Liver (tissue), 9 donors: Measurements from ENCODE around the gene NCBP2. TPM values are rescaled to one million over a fixed set of nuclear protein-coding genes. Genes with fewer than 3 reads are reported as not detected.

ENCODE experiments used
- DNase-seq: peaks from one replicate; pipeline ENCODE4 v3.0.0-alpha.2; 2017; ENCODE audit warnings: low spot score
- H3K27ac ChIP-seq, 2 donors: one replicate each; pipeline ENCODE4 v1.7.0; 2013; ENCODE audit warnings: inconsistent platforms in 2 of 2, low read length in 2 of 2, control low read depth in 1 of 2, low read depth in 1 of 2, mild to moderate bottlenecking in 1 of 2
- H3K27me3 ChIP-seq, 4 donors: one replicate each; pipeline versions ENCODE4 v1.6.1 to v1.7.0; 2013; ENCODE audit warnings: low read length in 3 of 4, inconsistent platforms in 1 of 4, mild to moderate bottlenecking in 1 of 4, moderate library complexity in 1 of 4; ENCODE audit not compliant: control insufficient read depth in 4 of 4, insufficient read depth in 4 of 4
- H3K36me3 ChIP-seq, 4 donors: one replicate each; pipeline versions ENCODE4 v1.6.1 to v1.7.0; 2013; ENCODE audit warnings: low read length in 3 of 4, mild to moderate bottlenecking in 3 of 4, low read depth in 1 of 4, moderate library complexity in 1 of 4; ENCODE audit not compliant: control insufficient read depth in 4 of 4, insufficient read depth in 3 of 4
- H3K4me1 ChIP-seq, 4 donors: one replicate each; pipeline versions ENCODE4 v1.6.1 to v1.7.0; 2013; ENCODE audit warnings: low read length in 3 of 4, mild to moderate bottlenecking in 3 of 4, moderate library complexity in 1 of 4; ENCODE audit not compliant: control insufficient read depth in 4 of 4, insufficient read depth in 4 of 4
- H3K4me3 ChIP-seq, 3 donors: one replicate each; pipeline versions ENCODE4 v1.6.1 to v1.7.0; 2013; ENCODE audit warnings: low read length in 3 of 3, control low read depth in 1 of 3, low read depth in 1 of 3, mild to moderate bottlenecking in 1 of 3
- H3K9ac ChIP-seq, 2 donors: one replicate each; pipeline ENCODE4 v1.7.0; 2013; ENCODE audit warnings: low read length in 2 of 2, mild to moderate bottlenecking in 2 of 2, moderate library complexity in 2 of 2, control low read depth in 1 of 2, low read depth in 1 of 2
- H3K9me3 ChIP-seq, 4 donors: one replicate each; pipeline versions ENCODE4 v1.6.1 to v1.7.0; 2013; ENCODE audit warnings: low read length in 3 of 4; ENCODE audit not compliant: control insufficient read depth in 4 of 4
- FOXA1 ChIP-seq: IDR thresholded peaks from 2 replicates; pipeline ENCODE4 v1.6.1; 2016; ENCODE audit warnings: antibody characterized with exemption
- FOXA2 ChIP-seq: IDR thresholded peaks from 2 replicates; pipeline ENCODE4 v1.6.1; 2016; ENCODE audit warnings: antibody characterized with exemption
- HNF4A ChIP-seq, 2 donors: conservative IDR thresholded peaks; 2 replicates each; pipeline ENCODE4 v1.6.1; 2016; ENCODE audit warnings: antibody characterized with exemption in 2 of 2, mild to moderate bottlenecking in 2 of 2
- HNF4G ChIP-seq: IDR thresholded peaks from 2 replicates; pipeline ENCODE4 v1.6.1; 2016; ENCODE audit warnings: antibody characterized with exemption
- RAD21 ChIP-seq, 2 donors: IDR thresholded peaks; 2 replicates each; pipeline ENCODE4 v1.6.1; 2016; ENCODE audit warnings: antibody characterized with exemption in 2 of 2, mild to moderate bottlenecking in 2 of 2
- RXRA ChIP-seq, 2 donors: IDR thresholded peaks; 2 replicates each; pipeline ENCODE4 v1.6.1; 2017 to 2018; ENCODE audit warnings: antibody characterized with exemption in 2 of 2, mild to moderate bottlenecking in 1 of 2
- SP1 ChIP-seq: IDR thresholded peaks from 2 replicates; pipeline ENCODE4 v1.6.1; 2018; ENCODE audit warnings: antibody characterized with exemption, mild to moderate bottlenecking
- YY1 ChIP-seq: IDR thresholded peaks from 2 replicates; pipeline ENCODE4 v1.6.1; 2016; ENCODE audit warnings: antibody characterized with exemption, mild to moderate bottlenecking
- WGBS: extraction: QIAGEN DNeasy Blood & Tissue Kit; methylation state at CpG from one replicate; pipeline ENCODE4 v1.1.7; 2013; 5-methylcytosine and 5-hydroxymethylcytosine counted together
- polyA plus RNA-seq, 2 donors: library from polyadenylated mRNA; stranded (reverse) in 1 of 2; unstranded in 1 of 2; fragments of 200-250 nt in 1 of 2; fragments of >200 nt in 1 of 2; fragmentation: Nextera tagmentation in 1 of 2; extraction: Ambion mirVana in 1 of 2; gene quantifications; one replicate each; pipeline versions ENCODE4 v1.2.1 to v1.2.3, GENCODE V29; 2013 to 2015
- total RNA-seq, 2 donors: library from RNA; depleted of rRNA; stranded (reverse); fragments of >200 nt; gene quantifications; one replicate each; pipeline ENCODE4 v1.2.3, GENCODE V29; 2014
- TF ChIP-seq, protein P1 (sequence below): IDR thresholded peaks from 2 replicates; pipeline ENCODE4 v1.6.1; 2016; ENCODE audit warnings: antibody characterized with exemption
- TF ChIP-seq, protein P2 (sequence below): fragments of 150-350 bp; IDR thresholded peaks from 2 replicates; pipeline ENCODE4 v1.5.1; 2017; ENCODE audit warnings: improper control_type of control experiment, low read depth, low read length; ENCODE audit not compliant: missing input control
- TF ChIP-seq, protein P3 (sequence below): IDR thresholded peaks from 2 replicates; pipeline ENCODE4 v1.6.1; 2016; ENCODE audit warnings: antibody characterized with exemption, mild to moderate bottlenecking
- donor health status: healthy.
- donor health status: healthy.
- donor health status: healthy.
- donor health status: healthy.
- donor health status: healthy.

NCBP2 gene
- total and polyA plus RNA-seq, 4 donors = 16.2 to 19.2 (median 18.1) TPM

DNA sequence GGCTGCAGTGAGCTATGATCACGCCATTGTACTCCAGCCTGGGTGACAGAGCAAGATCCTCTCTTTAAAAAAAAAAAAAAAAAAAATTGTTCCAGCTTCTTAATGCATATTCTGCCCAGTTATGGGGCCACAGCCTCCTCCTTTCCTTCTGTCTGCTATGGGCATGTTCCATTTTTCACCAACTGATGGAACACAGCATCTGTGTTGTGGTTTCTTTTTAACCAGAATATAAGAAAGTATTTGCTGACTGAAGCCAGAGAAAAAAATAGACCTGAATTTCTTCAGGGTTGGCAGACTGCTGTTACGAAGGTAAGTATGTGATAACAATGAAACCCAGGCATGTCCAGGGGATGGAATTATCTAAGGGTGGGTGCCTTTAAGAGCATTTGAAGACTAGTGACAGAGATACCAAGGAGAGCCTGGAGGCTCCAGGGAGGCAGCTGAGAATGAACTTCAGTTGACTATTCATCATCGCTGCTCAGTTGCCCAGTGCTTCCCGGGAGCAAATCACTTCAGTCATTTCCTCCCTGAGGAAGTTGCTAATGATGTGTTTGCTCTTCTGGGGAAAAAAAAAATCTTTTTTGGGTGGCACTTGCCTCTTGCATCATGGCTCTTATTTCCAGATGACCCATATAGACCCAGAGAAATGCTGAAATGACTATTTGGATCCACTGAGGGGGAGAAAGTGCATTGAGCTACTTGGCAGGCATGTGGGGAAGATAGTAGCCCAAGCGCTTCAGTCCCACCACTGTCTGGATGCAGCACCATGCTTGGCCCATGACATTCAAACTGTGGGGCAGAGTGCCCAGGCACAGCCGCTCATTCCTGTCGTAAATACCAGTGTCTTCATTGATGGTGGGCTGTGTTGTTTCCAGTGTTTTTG, 14.5 kb downstream of the NCBP2 start (continued):
- no peak for TF ChIP-seq HNF4G
- TF ChIP-seq, protein P1, sequence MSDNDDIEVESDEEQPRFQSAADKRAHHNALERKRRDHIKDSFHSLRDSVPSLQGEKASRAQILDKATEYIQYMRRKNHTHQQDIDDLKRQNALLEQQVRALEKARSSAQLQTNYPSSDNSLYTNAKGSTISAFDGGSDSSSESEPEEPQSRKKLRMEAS = no peak

DNA sequence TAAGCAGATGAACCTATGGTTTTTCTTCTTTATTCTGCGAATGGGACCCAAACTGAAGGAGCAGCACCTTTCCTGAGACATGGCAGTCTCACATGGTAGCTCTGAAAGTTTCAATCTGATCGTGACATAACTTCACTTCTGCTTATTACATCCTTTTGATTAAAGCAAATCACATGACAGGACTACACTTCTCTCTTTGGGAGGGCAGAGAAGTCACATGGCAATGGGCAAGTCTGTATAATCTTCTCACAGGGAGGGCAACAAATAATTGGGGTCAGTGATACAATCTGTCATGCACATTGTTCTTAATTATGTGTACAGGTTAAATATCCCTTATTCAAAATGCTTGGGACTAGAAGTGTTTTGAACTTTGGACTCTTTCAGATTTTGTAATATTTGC, 21.6 kb downstream of the NCBP2 start:
- DNase-seq = no peak
- peaks cover 2 to 6% (median 3%) of the 10 kb centered on the region in 4 donors for H3K4me1 ChIP-seq
- TF ChIP-seq HNF4A (conservative IDR thresholded peaks at IDR 0.05) (peak in 1 of 2 donors; percentile 33), FOXA2 (no peak)
- H3K9me3 ChIP-seq = no peaks in the 10 kb centered on the region
- no peak overlapping the region for H3K9ac ChIP-seq
- H3K4me3 ChIP-seq = no peak overlapping the region
- H3K27me3 ChIP-seq = no peaks in the 10 kb centered on the region
- H3K27ac ChIP-seq = no peak overlapping the region
- peaks cover 0 to 8% (median 6%) of the 10 kb centered on the region in 4 donors for H3K36me3 ChIP-seq
- WGBS = 82% methylated on average over 2 of the region's 2 CpGs

DNA sequence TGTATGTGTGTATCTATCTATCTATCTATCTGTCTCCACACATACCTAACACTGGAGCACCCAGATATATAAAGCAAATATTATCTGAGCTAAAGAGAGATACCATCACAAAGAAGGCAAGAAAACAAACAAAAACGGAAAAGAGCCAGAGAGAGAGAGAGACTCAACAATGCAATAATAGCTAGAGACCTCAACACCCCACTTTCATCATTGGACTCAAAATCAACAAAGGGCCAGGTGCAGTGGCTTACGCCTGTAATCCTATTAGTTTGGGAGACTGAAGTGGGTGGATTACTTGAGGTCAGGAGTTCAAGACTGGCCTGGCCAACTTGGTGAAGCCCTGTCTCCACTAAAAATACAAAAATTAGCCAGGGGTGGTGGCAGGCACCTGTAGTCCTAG, 23.4 kb downstream of the NCBP2 start:
- H3K9me3 ChIP-seq = no peaks in the 10 kb centered on the region
- no peak for DNase-seq
- TF ChIP-seq YY1 (no peak), RAD21 (IDR thresholded peaks at IDR 0.05) (no peak), RXRA (IDR thresholded peaks at IDR 0.05) (no peak), SP1 (no peak), FOXA1 (no peak), FOXA2 (no peak)
- TF ChIP-seq, protein P2, sequence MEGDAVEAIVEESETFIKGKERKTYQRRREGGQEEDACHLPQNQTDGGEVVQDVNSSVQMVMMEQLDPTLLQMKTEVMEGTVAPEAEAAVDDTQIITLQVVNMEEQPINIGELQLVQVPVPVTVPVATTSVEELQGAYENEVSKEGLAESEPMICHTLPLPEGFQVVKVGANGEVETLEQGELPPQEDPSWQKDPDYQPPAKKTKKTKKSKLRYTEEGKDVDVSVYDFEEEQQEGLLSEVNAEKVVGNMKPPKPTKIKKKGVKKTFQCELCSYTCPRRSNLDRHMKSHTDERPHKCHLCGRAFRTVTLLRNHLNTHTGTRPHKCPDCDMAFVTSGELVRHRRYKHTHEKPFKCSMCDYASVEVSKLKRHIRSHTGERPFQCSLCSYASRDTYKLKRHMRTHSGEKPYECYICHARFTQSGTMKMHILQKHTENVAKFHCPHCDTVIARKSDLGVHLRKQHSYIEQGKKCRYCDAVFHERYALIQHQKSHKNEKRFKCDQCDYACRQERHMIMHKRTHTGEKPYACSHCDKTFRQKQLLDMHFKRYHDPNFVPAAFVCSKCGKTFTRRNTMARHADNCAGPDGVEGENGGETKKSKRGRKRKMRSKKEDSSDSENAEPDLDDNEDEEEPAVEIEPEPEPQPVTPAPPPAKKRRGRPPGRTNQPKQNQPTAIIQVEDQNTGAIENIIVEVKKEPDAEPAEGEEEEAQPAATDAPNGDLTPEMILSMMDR = no peak
- TF ChIP-seq, protein P3, sequence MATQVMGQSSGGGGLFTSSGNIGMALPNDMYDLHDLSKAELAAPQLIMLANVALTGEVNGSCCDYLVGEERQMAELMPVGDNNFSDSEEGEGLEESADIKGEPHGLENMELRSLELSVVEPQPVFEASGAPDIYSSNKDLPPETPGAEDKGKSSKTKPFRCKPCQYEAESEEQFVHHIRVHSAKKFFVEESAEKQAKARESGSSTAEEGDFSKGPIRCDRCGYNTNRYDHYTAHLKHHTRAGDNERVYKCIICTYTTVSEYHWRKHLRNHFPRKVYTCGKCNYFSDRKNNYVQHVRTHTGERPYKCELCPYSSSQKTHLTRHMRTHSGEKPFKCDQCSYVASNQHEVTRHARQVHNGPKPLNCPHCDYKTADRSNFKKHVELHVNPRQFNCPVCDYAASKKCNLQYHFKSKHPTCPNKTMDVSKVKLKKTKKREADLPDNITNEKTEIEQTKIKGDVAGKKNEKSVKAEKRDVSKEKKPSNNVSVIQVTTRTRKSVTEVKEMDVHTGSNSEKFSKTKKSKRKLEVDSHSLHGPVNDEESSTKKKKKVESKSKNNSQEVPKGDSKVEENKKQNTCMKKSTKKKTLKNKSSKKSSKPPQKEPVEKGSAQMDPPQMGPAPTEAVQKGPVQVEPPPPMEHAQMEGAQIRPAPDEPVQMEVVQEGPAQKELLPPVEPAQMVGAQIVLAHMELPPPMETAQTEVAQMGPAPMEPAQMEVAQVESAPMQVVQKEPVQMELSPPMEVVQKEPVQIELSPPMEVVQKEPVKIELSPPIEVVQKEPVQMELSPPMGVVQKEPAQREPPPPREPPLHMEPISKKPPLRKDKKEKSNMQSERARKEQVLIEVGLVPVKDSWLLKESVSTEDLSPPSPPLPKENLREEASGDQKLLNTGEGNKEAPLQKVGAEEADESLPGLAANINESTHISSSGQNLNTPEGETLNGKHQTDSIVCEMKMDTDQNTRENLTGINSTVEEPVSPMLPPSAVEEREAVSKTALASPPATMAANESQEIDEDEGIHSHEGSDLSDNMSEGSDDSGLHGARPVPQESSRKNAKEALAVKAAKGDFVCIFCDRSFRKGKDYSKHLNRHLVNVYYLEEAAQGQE = no peak
- TF ChIP-seq, protein P1 = no peak

More for the DNA sequence above, 23.4 kb downstream of the NCBP2 start:
- Histone ChIP-seq H3K4me1 (peaks cover 2 to 6% (median 3%) of the 10 kb centered on the region in 4 donors), H3K27ac (no peak overlapping the region), H3K4me3 (no peak overlapping the region), H3K27me3 (no peaks in the 10 kb centered on the region), H3K36me3 (peaks cover 4 to 20% (median 9%) of the 10 kb centered on the region in 4 donors), H3K9ac (no peak overlapping the region)
- WGBS = 91% methylated on average over 2 of the region's 2 CpGs
